HepG2 (cell line): ENCODE measurements around the gene ATXN2. TPM values are rescaled to one million over a fixed set of nuclear protein-coding genes. Genes with fewer than 3 reads are reported as not detected.

Experiments used
- AHDC1 ChIP-seq: sonication (generic); formaldehyde crosslinking; IDR thresholded peaks from 2 replicates; pipeline ENCODE4 v1.5.1; 2020; ENCODE audit warnings: mild to moderate bottlenecking, missing genetic modification reagents, borderline replicate concordance
- BRD4 ChIP-seq: sonication (generic); formaldehyde crosslinking; IDR thresholded peaks from 2 replicates; pipeline ENCODE4 v1.4.0; 2020; ENCODE audit warnings: missing genetic modification reagents
- CEBPG ChIP-seq: IDR thresholded peaks from 2 replicates; pipeline ENCODE4 v1.6.1; 2016
- ELF1 ChIP-seq: sonication (generic); formaldehyde crosslinking; IDR thresholded peaks from 2 replicates; pipeline ENCODE4 v1.4.0; 2020; ENCODE audit warnings: missing genetic modification reagents
- GATA4 ChIP-seq: sonication (generic); IDR thresholded peaks from 2 replicates; pipeline ENCODE4 v1.6.1; 2016; ENCODE audit warnings: antibody characterized with exemption, low read depth, borderline replicate concordance
- GZF1 ChIP-seq: sonication (generic); formaldehyde crosslinking; IDR thresholded peaks from 2 replicates; pipeline ENCODE4 v1.5.1; 2020; ENCODE audit warnings: mild to moderate bottlenecking, missing genetic modification reagents
- MAFG ChIP-seq: sonication (generic); formaldehyde crosslinking; IDR thresholded peaks from 2 replicates; pipeline ENCODE4 v1.5.1; 2020; ENCODE audit warnings: mild to moderate bottlenecking, missing genetic modification reagents
- MAFK ChIP-seq, 2 experiments: IDR thresholded peaks in 1 of 2; conservative IDR thresholded peaks in 1 of 2; 2 replicates each; pipeline ENCODE4 v1.6.1; 2011; ENCODE audit warnings: improper control_type of control experiment in 2 of 2, low read length in 2 of 2
- MYC ChIP-seq: sonication (generic); formaldehyde crosslinking; IDR thresholded peaks from 2 replicates; pipeline ENCODE4 v1.9.0; 2021; ENCODE audit warnings: missing genetic modification reagents, borderline replicate concordance
- NAIF1 ChIP-seq: sonication (generic); formaldehyde crosslinking; IDR thresholded peaks from 2 replicates; pipeline ENCODE4 v1.5.0; 2020; ENCODE audit warnings: mild to moderate bottlenecking, missing genetic modification reagents, borderline replicate concordance
- PCBP2 ChIP-seq: fragments of 200-400 bp; formaldehyde crosslinking; optimal IDR thresholded peaks from 2 replicates; pipeline ENCODE3; 2018; ENCODE audit warnings: low read length, low read depth; ENCODE audit not compliant: poor library complexity, severe bottlenecking
- PHF20 ChIP-seq: sonication (generic); formaldehyde crosslinking; IDR thresholded peaks from 2 replicates; pipeline ENCODE4 v1.5.0; 2020; ENCODE audit warnings: mild to moderate bottlenecking, missing genetic modification reagents
- PHF8 ChIP-seq: sonication (generic); formaldehyde crosslinking; IDR thresholded peaks from 2 replicates; pipeline ENCODE4 v1.5.0; 2020; ENCODE audit warnings: missing genetic modification reagents
- REST ChIP-seq, 2 experiments: IDR thresholded peaks; 2 replicates each; pipeline ENCODE4 v1.6.1; 2011 to 2012; ENCODE audit warnings: low read length in 2 of 2, borderline replicate concordance in 1 of 2, low read depth in 1 of 2, mild to moderate bottlenecking in 1 of 2, moderate library complexity in 1 of 2
- SNAI1 ChIP-seq: sonication (generic); formaldehyde crosslinking; IDR thresholded peaks from 2 replicates; pipeline ENCODE4 v1.5.0; 2020; ENCODE audit warnings: mild to moderate bottlenecking, missing genetic modification reagents, borderline replicate concordance
- TP53 ChIP-seq: sonication (generic); formaldehyde crosslinking; conservative IDR thresholded peaks from 2 replicates; pipeline ENCODE4 v1.4.0; 2020; ENCODE audit warnings: missing genetic modification reagents
- ZFX ChIP-seq: sonication (generic); formaldehyde crosslinking; IDR thresholded peaks from 2 replicates; pipeline ENCODE4 v1.4.0; 2020; ENCODE audit warnings: mild to moderate bottlenecking, low read depth, missing genetic modification reagents, moderate library complexity
- ZNF614 ChIP-seq: IDR thresholded peaks from 2 replicates; pipeline ENCODE4 v1.6.1; 2018; ENCODE audit warnings: missing biosample characterization, missing genetic modification reagents, inconsistent platforms, borderline replicate concordance
- ZNF746 ChIP-seq: sonication (generic); formaldehyde crosslinking; IDR thresholded peaks from 2 replicates; pipeline ENCODE4 v1.8.0; 2022; ENCODE audit warnings: mild to moderate bottlenecking, missing genetic modification reagents
- polyA plus RNA-seq, 8 experiments: library from polyadenylated mRNA; depleted of rRNA in 3 of 8; stranded (reverse) in 7 of 8; unstranded in 1 of 8; fragments of >200 nt; fragmentation: Illumina TruSeq in 4 of 8; extraction: Trizol in 4 of 8; gene quantifications; 2 replicates each; pipeline versions ENCODE4 v1.2.1 to v1.2.3, GENCODE V29; 2011 to 2016; ENCODE audit warnings: low read depth in 4 of 8, missing spikeins in 1 of 8, mixed read lengths in 1 of 8; ENCODE audit not compliant: insufficient read depth in 1 of 8
- total RNA-seq, 5 experiments: library from RNA; depleted of rRNA; stranded (reverse); fragments of >200 nt; fragmentation: Illumina TruSeq; extraction: Trizol; gene quantifications; 2 replicates each; pipeline ENCODE4 v1.2.3, GENCODE V29; 2016; ENCODE audit warnings: low read depth in 1 of 5

The ATXN2 gene
- total and polyA plus RNA-seq, 2 of the 13 experiments (the other 11 are each of a cell fraction or from before 2014, with no cell fraction given) = 18.1 to 27.1 TPM

GRCh38 chr12:111597831-111598636 is 1.1 kb downstream of the ATXN2 start (continued):
- TF ChIP-seq AHDC1 (CRISPR knock-in tag) (no peak), MYC (CRISPR knock-in tag) (peak; percentile 40), SNAI1 (CRISPR knock-in tag) (0 out of 2 replicates have a peak, but pooled peaks have one; percentile 59), MAFG (no peak), GATA4 (no peak), REST (IDR thresholded peaks at IDR 0.05; ENCODE audit: borderline replicate concordance in 1 of 2, low read depth in 1 of 2, low read length in 2 of 2) (no peak), TP53 (CRISPR knock-in tag) (no peak), GZF1 (CRISPR knock-in tag) (no peak; the same call in 1 of the 2 replicates), ZFX (CRISPR knock-in tag) (peak; percentile 61), NAIF1 (CRISPR knock-in tag) (no peak), PCBP2 (no peak), BRD4 (CRISPR knock-in tag) (no peak), PHF20 (CRISPR knock-in tag) (no peak), CEBPG (CRISPR knock-in tag) (no peak), ZNF614 (CRISPR knock-in tag) (no peak), PHF8 (CRISPR knock-in tag) (peak; percentile 68), MAFK (conservative IDR thresholded peaks at IDR 0.05 in 1 of 2, IDR thresholded peaks at IDR 0.05 in 1 of 2; ENCODE audit: low read length in 2 of 2) (no peak), ELF1 (CRISPR knock-in tag) (no peak), ZNF746 (CRISPR knock-in tag) (0 out of 2 replicates have a peak, but pooled peaks have one; percentile 13)
